Measurements from ENCODE around the gene CDO1.

GRCh38 chr5:115766608-115767007 is 49.9 kb downstream of the CDO1 start:
- TF ChIP-seq GATA1 (IDR thresholded peaks at IDR 0.05; ENCODE audit: low read depth, low read length), result no peak
- no peak for TF ChIP-seq POLR2A (IDR thresholded peaks at IDR 0.05; ENCODE audit: low read length)
